ENCODE measurements around the gene CCDC9. TPM values are rescaled to one million over a fixed set of nuclear protein-coding genes. Genes with fewer than 3 reads are reported as not detected.

Gene CCDC9
- total RNA-seq, 1 donor from 2014 or later, result 35.1 TPM

DNA sequence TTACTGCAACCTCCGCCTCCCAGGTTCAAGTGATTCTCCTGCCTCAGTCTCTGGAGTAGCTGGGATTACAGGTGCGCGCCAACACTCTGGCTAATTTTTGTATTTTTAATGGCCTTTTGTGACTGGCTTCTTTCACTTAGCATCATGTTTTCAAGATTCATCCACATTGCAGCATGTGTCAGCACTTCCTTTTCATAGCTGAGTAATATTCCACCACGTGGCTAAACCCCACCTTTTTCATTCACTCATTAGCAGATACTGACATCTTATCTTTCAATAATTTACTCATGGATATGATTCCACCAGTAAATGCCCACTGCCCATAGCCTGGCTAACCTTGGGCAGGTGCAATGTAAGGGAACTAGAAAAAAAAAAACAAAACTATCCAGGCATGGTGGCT, 60.2 kb downstream of the CCDC9 start:
- no peaks in the 10 kb centered on the region for H3K36me3 Mint-ChIP-seq (ENCODE audit: unreplicated experiment)
- H3K27me3 Mint-ChIP-seq (ENCODE audit: unreplicated experiment), result no peaks in the 10 kb centered on the region
- H3K27ac Mint-ChIP-seq (ENCODE audit: unreplicated experiment), result no peak overlapping the region
- no peaks in the 10 kb centered on the region for H3K9me3 Mint-ChIP-seq (ENCODE audit: unreplicated experiment)
- no peak for TF ChIP-seq CTCF (IDR thresholded peaks at IDR 0.05)
- peaks cover 8% of the 10 kb centered on the region for H3K4me1 Mint-ChIP-seq (ENCODE audit: unreplicated experiment)
- no peak overlapping the region for H3K4me3 Mint-ChIP-seq (ENCODE audit: unreplicated experiment)
- DNase-seq (ENCODE audit: extremely low spot score, unreplicated experiment), result no peak

DNA sequence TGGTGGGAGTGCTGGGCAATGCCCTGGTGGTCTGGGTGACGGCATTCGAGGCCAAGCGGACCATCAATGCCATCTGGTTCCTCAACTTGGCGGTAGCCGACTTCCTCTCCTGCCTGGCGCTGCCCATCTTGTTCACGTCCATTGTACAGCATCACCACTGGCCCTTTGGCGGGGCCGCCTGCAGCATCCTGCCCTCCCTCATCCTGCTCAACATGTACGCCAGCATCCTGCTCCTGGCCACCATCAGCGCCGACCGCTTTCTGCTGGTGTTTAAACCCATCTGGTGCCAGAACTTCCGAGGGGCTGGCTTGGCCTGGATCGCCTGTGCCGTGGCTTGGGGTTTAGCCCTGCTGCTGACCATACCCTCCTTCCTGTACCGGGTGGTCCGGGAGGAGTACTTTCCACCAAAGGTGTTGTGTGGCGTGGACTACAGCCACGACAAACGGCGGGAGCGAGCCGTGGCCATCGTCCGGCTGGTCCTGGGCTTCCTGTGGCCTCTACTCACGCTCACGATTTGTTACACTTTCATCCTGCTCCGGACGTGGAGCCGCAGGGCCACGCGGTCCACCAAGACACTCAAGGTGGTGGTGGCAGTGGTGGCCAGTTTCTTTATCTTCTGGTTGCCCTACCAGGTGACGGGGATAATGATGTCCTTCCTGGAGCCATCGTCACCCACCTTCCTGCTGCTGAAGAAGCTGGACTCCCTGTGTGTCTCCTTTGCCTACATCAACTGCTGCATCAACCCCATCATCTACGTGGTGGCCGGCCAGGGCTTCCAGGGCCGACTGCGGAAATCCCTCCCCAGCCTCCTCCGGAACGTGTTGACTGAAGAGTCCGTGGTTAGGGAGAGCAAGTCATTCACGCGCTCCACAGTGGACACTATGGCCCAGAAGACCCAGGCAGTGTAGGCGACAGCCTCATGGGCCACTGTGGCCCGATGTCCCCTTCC, 63.9 kb downstream of the CCDC9 start:
- no peak for DNase-seq (ENCODE audit: extremely low spot score, unreplicated experiment)
- Mint-ChIP-seq H3K4me1 (ENCODE audit: unreplicated experiment) (peaks cover 7% of the 10 kb centered on the region), H3K9me3 (ENCODE audit: unreplicated experiment) (no peaks in the 10 kb centered on the region), H3K36me3 (ENCODE audit: unreplicated experiment) (no peaks in the 10 kb centered on the region), H3K4me3 (ENCODE audit: unreplicated experiment) (no peak overlapping the region), H3K27me3 (ENCODE audit: unreplicated experiment) (peaks cover 6% of the 10 kb centered on the region), H3K27ac (ENCODE audit: unreplicated experiment) (no peak overlapping the region)
- TF ChIP-seq CTCF (IDR thresholded peaks at IDR 0.05), result no peak

Small RNA genes within 50 kb of the gene (microRNA-seq; reads per million reads assigned to microRNA genes)
- not detected for gene MIR3190 (ENCODE audit: unreplicated experiment)
- gene MIR3191 (ENCODE audit: unreplicated experiment), result not detected

Other genes starting within 250 kb of the CCDC9 start
- 0.71 and 0.99 TPM in 2 replicates for gene NPAS1, start 236.7 kb upstream of the CCDC9 start, total RNA-seq
- gene TMEM160, start 207.9 kb upstream of the CCDC9 start, total RNA-seq, result 35.2 and 41.4 TPM in 2 replicates
- 53.1 and 60.2 TPM in 2 replicates for gene ZC3H4, start 142.7 kb upstream of the CCDC9 start, total RNA-seq
- gene SAE1, start 125.7 kb upstream of the CCDC9 start, total RNA-seq, result 96.6 and 110 TPM in 2 replicates
- gene BBC3, start 25.3 kb upstream of the CCDC9 start, total RNA-seq, result 27.9 and 34.3 TPM in 2 replicates
- gene INAFM1, start 18.4 kb downstream of the CCDC9 start, total RNA-seq, result 16.7 and 17.4 TPM in 2 replicates
- gene C5AR1, start 53.3 kb downstream of the CCDC9 start, total RNA-seq, result 0.48 and 0.65 TPM in 2 replicates
- 0.08 TPM in 1 of 2 replicates, not detected in the other for gene C5AR2, start 75.7 kb downstream of the CCDC9 start, total RNA-seq
- gene DHX34, start 92.8 kb downstream of the CCDC9 start, total RNA-seq, result 17.5 and 19.2 TPM in 2 replicates
- gene MEIS3, start 163.0 kb downstream of the CCDC9 start, total RNA-seq, result 93.8 and 99.0 TPM in 2 replicates
- gene SLC8A2, start 215.4 kb downstream of the CCDC9 start, total RNA-seq, result 0.05 TPM in 1 of 2 replicates, not detected in the other
- gene KPTN, start 227.7 kb downstream of the CCDC9 start, total RNA-seq, result 14.5 and 21.9 TPM in 2 replicates

All from osteocyte (in vitro differentiated cells).